ENCODE measurements around the gene DGKD.

DNA sequence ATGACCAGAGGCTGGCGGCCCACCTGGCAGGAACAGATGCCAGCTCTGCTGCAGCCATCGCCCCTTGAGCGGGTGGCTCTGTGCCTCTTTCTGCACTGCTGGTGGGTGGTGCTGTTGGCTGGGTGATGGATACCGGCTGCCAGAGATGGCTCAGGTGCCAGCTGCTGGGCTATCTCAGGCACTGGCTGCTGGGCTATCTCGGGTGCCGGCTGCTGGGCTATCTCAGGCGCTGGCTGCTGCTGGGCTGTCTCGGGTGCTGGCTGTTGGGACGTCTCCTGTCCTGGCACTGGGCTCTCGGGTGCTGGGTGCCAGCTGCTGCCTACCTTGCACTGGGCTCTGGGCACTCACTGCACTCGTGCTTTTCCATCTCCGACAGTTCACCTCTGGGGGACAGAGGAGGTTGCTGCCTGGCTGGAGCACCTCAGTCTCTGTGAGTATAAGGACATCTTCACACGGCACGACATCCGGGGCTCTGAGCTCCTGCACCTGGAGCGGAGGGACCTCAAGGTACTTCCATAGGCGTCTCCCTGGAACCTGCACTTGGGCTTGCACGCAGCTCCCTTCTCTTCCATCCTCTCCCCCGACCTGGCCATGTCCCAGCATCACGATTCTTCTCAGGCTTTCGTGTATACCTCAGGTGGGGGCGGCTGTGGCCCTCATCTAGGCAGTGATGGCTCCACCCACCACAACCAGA lies 113.9 kb downstream of the DGKD start:
- TF ChIP-seq, protein P1, sequence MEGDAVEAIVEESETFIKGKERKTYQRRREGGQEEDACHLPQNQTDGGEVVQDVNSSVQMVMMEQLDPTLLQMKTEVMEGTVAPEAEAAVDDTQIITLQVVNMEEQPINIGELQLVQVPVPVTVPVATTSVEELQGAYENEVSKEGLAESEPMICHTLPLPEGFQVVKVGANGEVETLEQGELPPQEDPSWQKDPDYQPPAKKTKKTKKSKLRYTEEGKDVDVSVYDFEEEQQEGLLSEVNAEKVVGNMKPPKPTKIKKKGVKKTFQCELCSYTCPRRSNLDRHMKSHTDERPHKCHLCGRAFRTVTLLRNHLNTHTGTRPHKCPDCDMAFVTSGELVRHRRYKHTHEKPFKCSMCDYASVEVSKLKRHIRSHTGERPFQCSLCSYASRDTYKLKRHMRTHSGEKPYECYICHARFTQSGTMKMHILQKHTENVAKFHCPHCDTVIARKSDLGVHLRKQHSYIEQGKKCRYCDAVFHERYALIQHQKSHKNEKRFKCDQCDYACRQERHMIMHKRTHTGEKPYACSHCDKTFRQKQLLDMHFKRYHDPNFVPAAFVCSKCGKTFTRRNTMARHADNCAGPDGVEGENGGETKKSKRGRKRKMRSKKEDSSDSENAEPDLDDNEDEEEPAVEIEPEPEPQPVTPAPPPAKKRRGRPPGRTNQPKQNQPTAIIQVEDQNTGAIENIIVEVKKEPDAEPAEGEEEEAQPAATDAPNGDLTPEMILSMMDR (IDR thresholded peaks at IDR 0.05 in 2 of 3, conservative IDR thresholded peaks at IDR 0.05 in 1 of 3; ENCODE audit: borderline replicate concordance in 1 of 3, insufficient read depth in 1 of 3, low read depth in 2 of 3, low read length in 2 of 3), result no peak
- TF ChIP-seq EGR1 (IDR thresholded peaks at IDR 0.05; ENCODE audit: low read depth), result no peak
- TF ChIP-seq JUND (IDR thresholded peaks at IDR 0.05), result no peak
- TF ChIP-seq, protein P2, sequence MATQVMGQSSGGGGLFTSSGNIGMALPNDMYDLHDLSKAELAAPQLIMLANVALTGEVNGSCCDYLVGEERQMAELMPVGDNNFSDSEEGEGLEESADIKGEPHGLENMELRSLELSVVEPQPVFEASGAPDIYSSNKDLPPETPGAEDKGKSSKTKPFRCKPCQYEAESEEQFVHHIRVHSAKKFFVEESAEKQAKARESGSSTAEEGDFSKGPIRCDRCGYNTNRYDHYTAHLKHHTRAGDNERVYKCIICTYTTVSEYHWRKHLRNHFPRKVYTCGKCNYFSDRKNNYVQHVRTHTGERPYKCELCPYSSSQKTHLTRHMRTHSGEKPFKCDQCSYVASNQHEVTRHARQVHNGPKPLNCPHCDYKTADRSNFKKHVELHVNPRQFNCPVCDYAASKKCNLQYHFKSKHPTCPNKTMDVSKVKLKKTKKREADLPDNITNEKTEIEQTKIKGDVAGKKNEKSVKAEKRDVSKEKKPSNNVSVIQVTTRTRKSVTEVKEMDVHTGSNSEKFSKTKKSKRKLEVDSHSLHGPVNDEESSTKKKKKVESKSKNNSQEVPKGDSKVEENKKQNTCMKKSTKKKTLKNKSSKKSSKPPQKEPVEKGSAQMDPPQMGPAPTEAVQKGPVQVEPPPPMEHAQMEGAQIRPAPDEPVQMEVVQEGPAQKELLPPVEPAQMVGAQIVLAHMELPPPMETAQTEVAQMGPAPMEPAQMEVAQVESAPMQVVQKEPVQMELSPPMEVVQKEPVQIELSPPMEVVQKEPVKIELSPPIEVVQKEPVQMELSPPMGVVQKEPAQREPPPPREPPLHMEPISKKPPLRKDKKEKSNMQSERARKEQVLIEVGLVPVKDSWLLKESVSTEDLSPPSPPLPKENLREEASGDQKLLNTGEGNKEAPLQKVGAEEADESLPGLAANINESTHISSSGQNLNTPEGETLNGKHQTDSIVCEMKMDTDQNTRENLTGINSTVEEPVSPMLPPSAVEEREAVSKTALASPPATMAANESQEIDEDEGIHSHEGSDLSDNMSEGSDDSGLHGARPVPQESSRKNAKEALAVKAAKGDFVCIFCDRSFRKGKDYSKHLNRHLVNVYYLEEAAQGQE (IDR thresholded peaks at IDR 0.05; ENCODE audit: low read depth), result no peak
- no peak for TF ChIP-seq POLR2AphosphoS5 (IDR thresholded peaks at IDR 0.05; ENCODE audit: low read depth, low read length)
- TF ChIP-seq, protein P3, sequence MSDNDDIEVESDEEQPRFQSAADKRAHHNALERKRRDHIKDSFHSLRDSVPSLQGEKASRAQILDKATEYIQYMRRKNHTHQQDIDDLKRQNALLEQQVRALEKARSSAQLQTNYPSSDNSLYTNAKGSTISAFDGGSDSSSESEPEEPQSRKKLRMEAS (IDR thresholded peaks at IDR 0.05), result no peak
- no peak for TF ChIP-seq RAD21 (IDR thresholded peaks at IDR 0.05; ENCODE audit: low read depth)
- TF ChIP-seq ZNF274 (IDR thresholded peaks at IDR 0.05; ENCODE audit: low read depth, low read length), result no peak
- no peak for TF ChIP-seq EZH2 (IDR thresholded peaks at IDR 0.05)
- no peak for TF ChIP-seq POLR2A (IDR thresholded peaks at IDR 0.05; ENCODE audit: borderline replicate concordance, extremely low read depth, insufficient read depth, insufficient read length)
- TF ChIP-seq SP1 (IDR thresholded peaks at IDR 0.05; ENCODE audit: low read depth), result no peak
